Activated T-helper 1 cell treated with anti-CD3 and anti-CD28 coated beads, Interleukin-2, amount 50 U/mL, for 16 hours (primary cell): ENCODE measurements around the gene ITGAD.

Source experiments
- DNase-seq, 2 donors: peaks; one replicate each; pipeline ENCODE4 v3.0.0-alpha.2; 2020; ENCODE audit warnings: low read depth in 1 of 2, low spot score in 1 of 2

Gene ITGAD

GRCh38 chr16:31365131-31365865, 27.8 kb upstream of the ITGAD start:
- no peak for DNase-seq

- DNase-seq = no peak
Measured at GRCh38 chr16:31367853-31368252, 25.3 kb upstream of the ITGAD start.

GRCh38 chr16:31371008-31371407, 22.1 kb upstream of the ITGAD start:
- no peak for DNase-seq

- DNase-seq = no peak
Measured at GRCh38 chr16:31371619-31372484, 21.3 kb upstream of the ITGAD start.

- DNase-seq = no peak
Measured at GRCh38 chr16:31373235-31373634, 19.9 kb upstream of the ITGAD start.

- DNase-seq = no peak
Measured at GRCh38 chr16:31375231-31375630, 17.9 kb upstream of the ITGAD start.

GRCh38 chr16:31376705-31377104, 16.4 kb upstream of the ITGAD start:
- no peak for DNase-seq

- DNase-seq = no peak
Measured at GRCh38 chr16:31377210-31377903, 15.8 kb upstream of the ITGAD start.

- DNase-seq = no peak
Measured at GRCh38 chr16:31380201-31380600, 12.9 kb upstream of the ITGAD start.

- DNase-seq = peak; percentile 14 to 22
Measured at GRCh38 chr16:31382485-31383161, 10.5 kb upstream of the ITGAD start.

GRCh38 chr16:31385680-31386079, 7.5 kb upstream of the ITGAD start:
- no peak for DNase-seq

- no peak for DNase-seq
Measured at GRCh38 chr16:31386157-31386984, 6.8 kb upstream of the ITGAD start.

- no peak for DNase-seq
Measured at GRCh38 chr16:31388535-31388934, 4.6 kb upstream of the ITGAD start.

- DNase-seq = no peak
Measured at GRCh38 chr16:31390504-31391041, 2.6 kb upstream of the ITGAD start.

- no peak for DNase-seq
Measured at GRCh38 chr16:31395647-31396046, 2.5 kb downstream of the ITGAD start.

- no peak for DNase-seq
Measured at GRCh38 chr16:31397096-31397660, 4.0 kb downstream of the ITGAD start.

- no peak for DNase-seq
Measured at GRCh38 chr16:31397701-31398100, 4.6 kb downstream of the ITGAD start.

- no peak for DNase-seq
Measured at GRCh38 chr16:31400191-31400590, 7.1 kb downstream of the ITGAD start.

GRCh38 chr16:31401436-31401835, 8.3 kb downstream of the ITGAD start:
- no peak for DNase-seq

GRCh38 chr16:31402687-31403086, 9.6 kb downstream of the ITGAD start:
- DNase-seq = no peak
